Measurements from ENCODE around the gene RTEL1.

DNA sequence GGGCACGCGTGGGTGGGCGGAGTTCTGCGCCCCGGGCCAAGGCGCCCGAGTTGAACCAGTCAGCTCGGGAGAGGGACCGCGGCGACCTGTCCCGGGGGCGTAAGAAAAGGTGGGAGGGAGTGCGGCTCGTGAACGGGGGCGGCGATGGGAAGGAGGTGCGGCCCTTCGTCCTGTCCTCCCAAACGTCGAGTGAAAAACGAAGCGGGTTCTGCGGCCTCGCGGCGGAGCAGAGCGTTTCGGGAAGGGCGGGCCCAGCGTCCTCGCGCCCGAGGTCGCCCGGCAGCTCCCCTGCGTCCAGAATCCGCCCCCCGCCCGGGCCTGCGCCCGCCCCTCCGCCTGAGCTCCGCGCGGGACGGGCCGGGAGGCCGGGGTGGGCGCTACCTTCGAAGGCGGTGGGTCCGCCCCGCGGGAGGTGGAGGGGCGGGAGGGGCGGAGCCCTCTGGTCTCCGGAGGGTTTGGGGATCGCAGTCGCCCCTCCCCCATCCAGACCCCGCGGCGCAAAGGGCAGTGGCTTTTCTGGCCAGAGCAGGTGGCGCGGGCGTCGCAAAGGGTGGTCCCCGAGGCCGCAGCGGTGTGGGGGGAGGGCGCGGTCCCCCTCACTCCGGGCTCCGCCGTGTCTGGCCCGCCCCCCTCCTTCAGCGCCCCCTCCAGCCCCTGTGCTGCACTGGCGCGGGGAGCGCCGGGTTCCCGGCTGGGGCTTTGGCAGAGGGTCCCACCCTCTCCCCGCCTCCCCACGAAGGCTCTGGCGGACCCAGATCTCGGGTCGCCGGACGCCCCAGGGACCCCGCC is 5.7 kb upstream of the RTEL1 start:
- TF ChIP-seq, protein P1, sequence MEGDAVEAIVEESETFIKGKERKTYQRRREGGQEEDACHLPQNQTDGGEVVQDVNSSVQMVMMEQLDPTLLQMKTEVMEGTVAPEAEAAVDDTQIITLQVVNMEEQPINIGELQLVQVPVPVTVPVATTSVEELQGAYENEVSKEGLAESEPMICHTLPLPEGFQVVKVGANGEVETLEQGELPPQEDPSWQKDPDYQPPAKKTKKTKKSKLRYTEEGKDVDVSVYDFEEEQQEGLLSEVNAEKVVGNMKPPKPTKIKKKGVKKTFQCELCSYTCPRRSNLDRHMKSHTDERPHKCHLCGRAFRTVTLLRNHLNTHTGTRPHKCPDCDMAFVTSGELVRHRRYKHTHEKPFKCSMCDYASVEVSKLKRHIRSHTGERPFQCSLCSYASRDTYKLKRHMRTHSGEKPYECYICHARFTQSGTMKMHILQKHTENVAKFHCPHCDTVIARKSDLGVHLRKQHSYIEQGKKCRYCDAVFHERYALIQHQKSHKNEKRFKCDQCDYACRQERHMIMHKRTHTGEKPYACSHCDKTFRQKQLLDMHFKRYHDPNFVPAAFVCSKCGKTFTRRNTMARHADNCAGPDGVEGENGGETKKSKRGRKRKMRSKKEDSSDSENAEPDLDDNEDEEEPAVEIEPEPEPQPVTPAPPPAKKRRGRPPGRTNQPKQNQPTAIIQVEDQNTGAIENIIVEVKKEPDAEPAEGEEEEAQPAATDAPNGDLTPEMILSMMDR (IDR thresholded peaks at IDR 0.05) = no peak
- TF ChIP-seq POLR2A (IDR thresholded peaks at IDR 0.05) = no peak

All from body of pancreas (tissue), 4 donors.